PFSK-1 (cell line): ENCODE results near the gene PLA2G4D.

Experiments used
- FOXP2 ChIP-seq: optimal IDR thresholded peaks from 2 replicates; pipeline ENCODE3; 2011; ENCODE audit warnings: borderline replicate concordance, control low read depth, inconsistent platforms; ENCODE audit not compliant: insufficient read depth; ENCODE audit errors: extremely low read length, extremely low read depth
- POLR2AphosphoS5 ChIP-seq: IDR thresholded peaks from 2 replicates; pipeline ENCODE4 v1.6.1; 2012; ENCODE audit warnings: low read depth, mild to moderate bottlenecking, control low read depth, low read length, moderate library complexity
- REST ChIP-seq, 2 experiments: IDR thresholded peaks; 2 replicates each; pipeline versions ENCODE4 v1.6.1 to v1.8.0; 2011 to 2012; ENCODE audit warnings: low read depth in 2 of 2, low read length in 2 of 2, control low read depth in 1 of 2, inconsistent platforms in 1 of 2, mild to moderate bottlenecking in 1 of 2, moderate library complexity in 1 of 2; ENCODE audit not compliant: insufficient read depth in 1 of 2
- SIN3A ChIP-seq: IDR thresholded peaks from 2 replicates; pipeline ENCODE4 v1.6.1; 2012; ENCODE audit warnings: mild to moderate bottlenecking, low read length, moderate library complexity, borderline replicate concordance; ENCODE audit not compliant: insufficient read depth
- TAF1 ChIP-seq: IDR thresholded peaks from 2 replicates; pipeline ENCODE4 v1.6.1; 2012; ENCODE audit warnings: low read length, control low read depth, borderline replicate concordance; ENCODE audit not compliant: insufficient read depth

GRCh38 chr15:42048821-42049200 lies 45.6 kb downstream of the PLA2G4D start:
- TF ChIP-seq REST (IDR thresholded peaks at IDR 0.05; ENCODE audit: insufficient read depth in 1 of 2, low read depth in 2 of 2, low read length in 2 of 2) = no peak
- no peak for TF ChIP-seq POLR2AphosphoS5
- TF ChIP-seq TAF1 = no peak
- TF ChIP-seq SIN3A = no peak
- no peak for TF ChIP-seq FOXP2
